Spinal cord (tissue), 10 donors: ENCODE results near the gene PIP4P1. TPM values are rescaled to one million over a fixed set of nuclear protein-coding genes. Genes with fewer than 3 reads are reported as not detected.
A peak's percentile ranks its signal among the peaks of the same experiment; 100 is the strongest.

ENCODE experiments used
- DNase-seq, 6 donors: peaks; one replicate each; pipeline versions ENCODE4 v3.0.0 to v3.0.0-alpha.2; 2013 to 2015; ENCODE audit warnings: low spot score in 6 of 6, low read depth in 4 of 6
- H3K27ac ChIP-seq: one replicate; pipeline ENCODE4 v1.5.1; 2013; ENCODE audit warnings: low read depth, low read length, control low read depth
- H3K27me3 ChIP-seq: one replicate; pipeline ENCODE4 v1.6.1; 2013; ENCODE audit warnings: low read length; ENCODE audit not compliant: control insufficient read depth, insufficient read depth
- H3K36me3 ChIP-seq: one replicate; pipeline ENCODE4 v1.6.1; 2013; ENCODE audit warnings: low read length; ENCODE audit not compliant: control insufficient read depth, insufficient read depth
- H3K4me1 ChIP-seq: one replicate; pipeline ENCODE4 v1.6.1; 2013; ENCODE audit warnings: low read length; ENCODE audit not compliant: control insufficient read depth, insufficient read depth
- H3K4me3 ChIP-seq: one replicate; pipeline ENCODE4 v1.5.1; 2013; ENCODE audit warnings: low read depth, low read length, control low read depth
- H3K9me3 ChIP-seq: one replicate; pipeline ENCODE4 v1.6.1; 2013; ENCODE audit warnings: low read length; ENCODE audit not compliant: control insufficient read depth, insufficient read depth
- WGBS: methylation state at CpG from one replicate; pipeline ENCODE4 v1.1.5; 2013; ENCODE audit warnings: missing lambda C conversion rate; ENCODE audit not compliant: insufficient coverage; 5-methylcytosine and 5-hydroxymethylcytosine counted together
- polyA plus RNA-seq, 2 donors: library from polyadenylated mRNA; unstranded; fragments of 120-200 nt; gene quantifications; one replicate each; pipeline ENCODE4 v1.2.1, GENCODE V29; 2013; ENCODE audit not compliant: insufficient read length in 2 of 2
- total RNA-seq, 2 donors: library from RNA; depleted of rRNA in 1 of 2; stranded (reverse); fragments of 120-200 nt in 1 of 2; fragments of >200 nt in 1 of 2; gene quantifications; one replicate each; pipeline versions ENCODE4 v1.2.3 to v1.2.4, GENCODE V29; 2013 to 2014
- donor health status: healthy.

The PIP4P1 gene
- total and polyA plus RNA-seq, 4 donors, result 25.8 to 64.4 (median 43.2) TPM

DNA sequence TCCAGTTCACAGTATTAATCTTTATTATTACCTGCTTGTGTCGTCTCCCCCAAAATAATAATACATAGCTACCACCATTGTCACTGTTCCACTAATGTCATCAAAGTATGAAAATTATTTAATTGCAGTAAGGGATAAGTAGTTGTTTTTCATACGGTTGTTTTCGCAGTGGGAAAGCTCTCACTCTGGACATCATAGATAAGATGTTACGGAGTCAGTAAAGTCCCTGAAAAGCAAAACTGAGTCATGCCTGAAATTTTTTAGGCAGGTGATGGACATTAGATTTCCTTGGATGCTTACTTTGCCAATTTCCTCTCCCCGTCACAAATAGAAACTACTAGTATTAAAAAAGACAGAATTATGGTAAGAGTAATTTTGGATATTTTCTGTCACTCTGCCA is 21.1 kb upstream of the PIP4P1 start:
- Histone ChIP-seq H3K4me1 (no peaks in the 10 kb centered on the region), H3K4me3 (no peak overlapping the region), H3K27me3 (no peaks in the 10 kb centered on the region), H3K9me3 (no peaks in the 10 kb centered on the region), H3K27ac (no peak overlapping the region), H3K36me3 (peaks cover 2% of the 10 kb centered on the region)
- no CpG with 5 or more reads among the region's 5 CpGs for WGBS
- DNase-seq, result no peak

- H3K4me1 ChIP-seq, result no peaks in the 10 kb centered on the region
- 67% methylated on average over 1 of the region's 2 CpGs for WGBS
- H3K36me3 ChIP-seq, result peaks cover 15% of the 10 kb centered on the region
- DNase-seq, result no peak
- H3K9me3 ChIP-seq, result no peaks in the 10 kb centered on the region
- H3K4me3 ChIP-seq, result no peak overlapping the region
- H3K27me3 ChIP-seq, result no peaks in the 10 kb centered on the region
- H3K27ac ChIP-seq, result no peak overlapping the region
Observed at GRCh38 chr14:20478894-20479293, 17.7 kb upstream of the PIP4P1 start.

- DNase-seq, result peak in 1 of 6 donors; percentile 46
- H3K27me3 ChIP-seq, result no peaks in the 10 kb centered on the region
- WGBS, result 63% methylated on average over 1 of the region's 1 CpG
- H3K9me3 ChIP-seq, result no peaks in the 10 kb centered on the region
- H3K27ac ChIP-seq, result no peak overlapping the region
- no peaks in the 10 kb centered on the region for H3K4me1 ChIP-seq
- peaks cover 18% of the 10 kb centered on the region for H3K36me3 ChIP-seq
- H3K4me3 ChIP-seq, result no peak overlapping the region
Observed at GRCh38 chr14:20477211-20477876, 16.1 kb upstream of the PIP4P1 start.

DNA sequence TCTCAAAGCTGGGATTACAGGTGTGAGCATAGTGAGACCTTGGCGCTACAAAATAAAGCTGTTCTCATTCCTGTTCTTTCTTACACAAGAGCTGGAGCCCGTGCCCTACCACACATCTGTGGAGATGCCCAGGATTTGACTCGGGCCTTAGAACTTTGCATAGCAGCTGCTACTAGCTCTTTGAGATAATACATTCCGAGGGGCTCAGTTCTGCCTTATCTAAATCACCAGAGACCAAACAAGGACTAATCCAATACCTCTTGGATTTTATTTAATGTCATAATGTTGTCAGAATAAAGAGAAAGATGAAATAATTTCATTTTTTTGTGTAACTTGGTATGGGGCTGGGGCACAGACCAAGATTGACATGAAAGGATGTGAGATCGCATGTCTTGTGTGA is 15.5 kb upstream of the PIP4P1 start:
- WGBS, result 91% methylated on average over 4 of the region's 5 CpGs
- Histone ChIP-seq H3K4me1 (no peaks in the 10 kb centered on the region), H3K36me3 (peaks cover 18% of the 10 kb centered on the region), H3K27me3 (no peaks in the 10 kb centered on the region), H3K27ac (no peak overlapping the region), H3K9me3 (no peaks in the 10 kb centered on the region), H3K4me3 (no peak overlapping the region)
- DNase-seq, result no peak

DNA sequence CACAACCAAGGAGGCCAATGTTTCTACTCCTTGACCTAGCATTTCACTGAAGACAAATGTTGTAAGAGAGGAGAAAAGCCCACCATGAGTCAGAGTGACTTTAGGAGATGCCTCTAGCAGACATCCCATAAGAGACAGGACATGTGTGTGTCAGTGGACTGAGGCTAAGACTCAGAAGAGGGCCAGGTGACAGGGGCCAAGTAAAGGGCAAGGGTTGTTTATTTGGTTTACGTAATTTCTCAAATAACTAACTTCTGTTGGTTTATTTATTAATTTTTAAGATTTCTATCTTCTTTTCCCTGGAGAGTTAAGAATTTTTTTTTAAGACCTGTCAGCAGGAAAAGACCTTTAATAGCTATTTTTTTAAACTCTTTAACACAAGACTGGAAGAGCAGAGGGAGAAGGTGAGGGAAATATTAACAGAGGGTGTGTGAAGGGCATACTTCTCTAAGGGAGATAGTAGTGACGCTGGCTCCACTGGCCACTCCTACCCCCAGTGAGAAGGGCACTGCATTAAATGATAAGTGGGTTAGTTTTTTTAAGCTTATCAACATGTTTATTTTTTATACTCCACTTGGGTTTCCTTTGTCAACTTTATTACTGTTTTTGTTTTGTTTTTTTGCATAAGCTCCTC is 11.4 kb upstream of the PIP4P1 start:
- WGBS, result no CpG with 5 or more reads among the region's 2 CpGs
- no peaks in the 10 kb centered on the region for H3K27me3 ChIP-seq
- H3K4me3 ChIP-seq, result no peak overlapping the region
- H3K36me3 ChIP-seq, result peaks cover 16% of the 10 kb centered on the region
- peaks cover 14% of the 10 kb centered on the region for H3K4me1 ChIP-seq
- no peak for DNase-seq
- no peak overlapping the region for H3K27ac ChIP-seq
- no peaks in the 10 kb centered on the region for H3K9me3 ChIP-seq

DNA sequence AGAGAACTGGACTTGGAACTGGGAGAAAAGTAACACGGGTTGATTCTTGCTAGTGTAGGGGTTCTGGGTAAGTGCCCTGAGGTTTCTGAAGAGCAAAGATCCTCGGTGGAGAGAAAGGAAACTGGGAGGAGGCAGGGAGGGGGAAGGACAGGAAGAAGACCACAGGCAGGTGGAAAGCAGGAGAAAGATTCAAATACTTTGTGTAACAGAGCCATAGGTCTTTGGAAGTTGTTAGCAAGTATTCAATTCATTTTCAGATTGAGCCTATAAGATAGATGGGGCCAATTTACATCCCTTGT is 9.3 kb upstream of the PIP4P1 start:
- DNase-seq, result no peak
- WGBS, result 0% methylated on average over 2 of the region's 2 CpGs
- H3K9me3 ChIP-seq, result no peaks in the 10 kb centered on the region
- H3K4me3 ChIP-seq, result peak overlapping the region; percentile 72
- H3K27ac ChIP-seq, result no peak overlapping the region
- no peaks in the 10 kb centered on the region for H3K27me3 ChIP-seq
- H3K4me1 ChIP-seq, result peaks cover 14% of the 10 kb centered on the region
- H3K36me3 ChIP-seq, result peaks cover 10% of the 10 kb centered on the region

DNA sequence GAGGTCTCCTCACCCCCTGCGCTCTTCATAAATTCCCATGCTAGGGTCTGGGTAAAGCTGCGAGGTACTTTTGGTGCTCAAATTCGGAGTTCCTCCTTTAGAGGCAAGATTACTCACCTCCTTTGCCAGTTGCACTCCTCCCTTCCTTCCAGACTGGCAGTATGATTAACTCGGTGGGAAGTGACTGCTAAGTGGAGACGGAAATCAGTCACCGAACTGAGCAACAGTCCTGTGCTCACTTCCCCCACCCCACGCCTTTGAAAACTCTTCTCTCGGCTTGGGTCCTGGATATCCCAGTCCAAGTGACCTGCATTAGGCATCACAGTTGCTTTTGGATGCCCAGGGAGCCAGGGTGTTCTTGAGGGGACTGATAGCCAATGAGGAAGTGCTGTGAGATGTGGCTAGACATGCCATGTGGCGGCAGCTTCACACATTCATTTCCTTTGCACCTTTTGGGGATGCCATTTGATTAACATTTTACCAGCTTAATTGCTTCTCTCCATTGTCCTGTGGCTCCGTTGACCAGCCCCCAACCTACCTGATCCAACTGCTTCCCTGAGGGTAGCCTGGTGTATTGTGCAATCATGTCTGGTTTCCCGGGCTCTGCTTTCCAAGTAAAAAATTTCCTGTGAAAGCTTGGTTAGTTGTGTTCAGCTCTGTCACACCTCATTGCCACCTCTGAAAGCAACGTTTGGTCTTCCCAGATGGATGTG is 8.8 kb upstream of the PIP4P1 start:
- WGBS, result 7% methylated on average over 3 of the region's 12 CpGs

DNA sequence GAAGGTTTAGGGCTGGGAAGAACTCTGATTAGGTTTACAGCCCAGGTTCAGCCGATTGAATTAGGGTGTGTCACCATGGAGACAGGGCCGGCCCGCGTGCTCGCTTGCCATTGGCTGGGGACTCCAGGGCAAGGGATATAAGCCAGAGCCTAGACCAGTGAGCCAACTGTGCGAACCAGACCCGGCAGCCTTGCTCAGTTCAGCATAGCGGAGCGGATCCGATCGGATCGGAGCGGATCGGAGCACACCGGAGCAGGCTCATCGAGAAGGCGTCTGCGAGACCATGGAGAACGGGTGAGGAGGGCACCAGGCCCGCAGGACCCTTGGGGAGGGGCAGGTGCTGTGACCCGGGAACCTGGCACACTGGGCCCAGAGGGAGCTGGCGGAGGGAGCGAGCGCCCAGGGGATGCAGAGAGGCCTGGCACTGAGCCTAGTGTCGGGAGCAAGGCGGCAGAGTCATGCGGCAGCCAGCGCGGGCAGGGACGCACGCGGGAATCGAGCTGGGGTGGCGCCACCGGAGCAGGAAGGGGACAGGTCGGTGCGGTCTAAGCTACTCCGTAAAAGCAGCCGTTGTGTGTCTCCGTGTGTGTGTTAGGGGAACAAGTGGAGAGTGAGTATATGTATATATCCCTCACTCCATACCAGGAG is 8.1 kb upstream of the PIP4P1 start, which contains the start of gene PNP:
TSS of gene PNP (plus strand) at position 165 of the 648 bp plus-strand sequence. CDS start at position 284, 119 bp downstream.
- H3K27ac ChIP-seq, result peak within 1 kb of the TSS; percentile 83
- H3K9me3 ChIP-seq, result no peaks in the 10 kb centered on the region
- H3K36me3 ChIP-seq, result peaks cover 3% of the 10 kb centered on the region
- H3K4me3 ChIP-seq, result peak within 1 kb of the TSS; percentile 72
- peak; percentile 57 to 95 (median 74) for DNase-seq
- H3K4me1 ChIP-seq, result peaks cover 14% of the 10 kb centered on the region
- 0% methylated on average over 37 of the region's 40 CpGs for WGBS
- H3K27me3 ChIP-seq, result no peaks in the 10 kb centered on the region

More for the DNA sequence above, 8.8 kb upstream of the PIP4P1 start:
- Histone ChIP-seq H3K4me1 (peaks cover 14% of the 10 kb centered on the region), H3K27ac (peak overlapping the region; percentile 83), H3K36me3 (peaks cover 5% of the 10 kb centered on the region), H3K27me3 (no peaks in the 10 kb centered on the region), H3K4me3 (peak overlapping the region; percentile 72), H3K9me3 (no peaks in the 10 kb centered on the region)
- DNase-seq, result peak in 1 of 6 donors; percentile 48

- H3K4me3 ChIP-seq, result peak overlapping the region; percentile 72
- peaks cover 14% of the 10 kb centered on the region for H3K4me1 ChIP-seq
- H3K9me3 ChIP-seq, result no peaks in the 10 kb centered on the region
- WGBS, result 15% methylated on average over 11 of the region's 16 CpGs
- peaks cover 3% of the 10 kb centered on the region for H3K36me3 ChIP-seq
- H3K27me3 ChIP-seq, result no peaks in the 10 kb centered on the region
- H3K27ac ChIP-seq, result peak overlapping the region; percentile 83
- peak in 1 of 6 donors; percentile 11 for DNase-seq
Observed at GRCh38 chr14:20468764-20469241, 7.6 kb upstream of the PIP4P1 start.
